Thyroid gland (tissue), 4 donors: Measurements from ENCODE around the gene MAGI3.

Source experiments
- CTCF ChIP-seq, 6 experiments: fragments of 200-600 bp in 3 of 6; fragments of 450-650 bp in 3 of 6; sonication (generic) in 3 of 6; IDR thresholded peaks; one replicate each; pipeline ENCODE4 v1.5.1; 2016 to 2019; ENCODE audit warnings: antibody characterized with exemption in 6 of 6, mild to moderate bottlenecking in 2 of 6, inconsistent platforms in 1 of 6, moderate library complexity in 1 of 6
- POLR2A ChIP-seq, 2 donors: fragments of 450-650 bp; IDR thresholded peaks; one replicate each; pipeline ENCODE4 v1.6.1; 2017; ENCODE audit warnings: antibody characterized with exemption in 2 of 2, mild to moderate bottlenecking in 2 of 2, moderate library complexity in 1 of 2

- TF ChIP-seq CTCF (IDR thresholded peaks at IDR 0.05) (no peak), POLR2A (IDR thresholded peaks at IDR 0.05) (no peak)
Measured at GRCh38 chr1:113721010-113721409, 330.7 kb downstream of the MAGI3 start.
